ENCODE measurements around the gene RANGRF.

Gene RANGRF

DNA sequence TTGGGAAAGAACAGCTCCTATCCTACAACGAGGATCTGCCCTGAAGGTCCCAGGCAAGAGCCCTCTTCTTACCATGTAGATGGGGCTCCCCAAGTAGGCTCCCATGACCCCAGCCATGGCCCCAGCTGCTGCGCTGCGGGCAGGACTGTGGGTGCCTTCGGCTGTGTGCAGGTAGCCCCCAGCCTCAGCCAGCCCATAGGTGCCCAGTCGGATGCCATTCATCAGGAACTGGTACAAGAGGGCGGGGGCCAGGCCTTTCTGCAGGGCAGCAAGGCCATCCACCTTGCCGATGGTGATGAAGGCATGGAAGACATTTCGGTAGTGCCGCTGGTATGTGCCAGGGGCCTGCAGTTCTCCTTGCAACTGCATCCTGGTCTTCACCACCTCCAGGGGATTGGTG, 5.9 kb downstream of the RANGRF start:
- no peak overlapping the region for H3K4me3 ChIP-seq

DNA sequence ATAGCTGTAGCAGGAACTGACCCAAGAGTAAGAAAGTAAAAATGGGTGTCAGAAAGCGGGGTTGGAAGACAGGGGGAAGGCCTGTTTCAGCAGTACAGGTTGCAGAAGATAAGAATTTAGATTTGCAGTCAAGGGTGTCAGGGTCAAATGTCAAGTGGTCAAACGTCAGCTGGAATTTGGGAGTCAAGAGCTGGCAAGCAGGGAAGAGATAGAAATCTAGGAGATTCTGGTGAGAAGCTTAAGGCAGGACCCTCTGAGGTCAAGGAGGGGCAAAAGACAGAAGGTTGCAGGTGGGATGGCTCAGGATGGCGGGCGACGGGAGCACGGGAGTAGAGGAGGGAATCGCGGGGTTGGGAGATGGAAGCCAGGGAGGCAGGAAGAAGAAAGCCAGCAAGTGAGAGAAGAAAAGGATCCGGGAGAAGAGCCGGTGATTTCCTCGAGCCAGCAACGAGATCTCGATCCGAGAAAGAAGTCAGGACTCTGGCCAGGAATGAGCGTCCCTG, 6.4 kb downstream of the RANGRF start:
- no peak for DNase-seq (ENCODE audit: low read depth, low spot score)
- Histone ChIP-seq H3K36me3 (ENCODE audit: insufficient read depth, low read length) (no peaks in the 10 kb centered on the region), H3K4me3 (peak overlapping the region; percentile 94), H3K27ac (no peak overlapping the region), H3K9ac (ENCODE audit: insufficient read length) (no peak overlapping the region), H3K9me3 (ENCODE audit: low read depth, low read length) (no peaks in the 10 kb centered on the region)
- no peak for TF ChIP-seq FOXP2 (optimal IDR thresholded peaks at IDR 0.05; ENCODE audit: control extremely low read depth, extremely low read length, insufficient read depth)
- no peak for TF ChIP-seq EZH2 (IDR thresholded peaks at IDR 0.05)
- no peak for TF ChIP-seq POLR2AphosphoS5 (IDR thresholded peaks at IDR 0.05; ENCODE audit: borderline replicate concordance, low read depth, low read length)

More for the DNA sequence above, 5.9 kb downstream of the RANGRF start:
- Histone ChIP-seq H3K27ac (no peak overlapping the region), H3K9me3 (ENCODE audit: low read depth, low read length) (no peaks in the 10 kb centered on the region), H3K9ac (ENCODE audit: insufficient read length) (no peak overlapping the region), H3K36me3 (ENCODE audit: insufficient read depth, low read length) (no peaks in the 10 kb centered on the region)
- TF ChIP-seq EZH2 (IDR thresholded peaks at IDR 0.05) (no peak), POLR2AphosphoS5 (IDR thresholded peaks at IDR 0.05; ENCODE audit: borderline replicate concordance, low read depth, low read length) (no peak), FOXP2 (optimal IDR thresholded peaks at IDR 0.05; ENCODE audit: control extremely low read depth, extremely low read length, insufficient read depth) (no peak)
- DNase-seq (ENCODE audit: low read depth, low spot score): no peak

DNA sequence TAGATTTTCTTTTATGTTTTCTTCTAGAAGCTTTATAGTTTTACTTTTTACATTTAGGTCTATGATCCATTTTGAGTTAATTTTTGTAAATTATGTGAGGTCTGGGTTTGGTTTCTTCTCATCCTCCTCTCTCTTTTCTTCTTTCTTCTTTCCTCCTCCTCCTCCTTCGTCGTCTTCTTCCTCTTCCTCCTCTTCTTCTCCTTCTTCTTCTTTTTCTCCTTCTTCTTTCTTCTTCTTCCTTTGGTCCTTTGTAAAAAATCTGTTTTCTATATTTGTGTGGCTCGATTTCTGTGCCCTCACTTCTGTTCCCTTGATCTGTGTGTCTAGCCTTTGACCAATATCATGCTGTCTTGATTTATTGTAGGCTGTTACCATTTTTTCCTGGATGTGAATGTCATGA, 11.8 kb downstream of the RANGRF start:
- no peaks in the 10 kb centered on the region for H3K36me3 ChIP-seq (ENCODE audit: insufficient read depth, low read length)
- no peak overlapping the region for H3K4me3 ChIP-seq
- H3K9me3 ChIP-seq (ENCODE audit: low read depth, low read length): no peaks in the 10 kb centered on the region
- TF ChIP-seq EZH2 (IDR thresholded peaks at IDR 0.05) (no peak), FOXP2 (optimal IDR thresholded peaks at IDR 0.05; ENCODE audit: control extremely low read depth, extremely low read length, insufficient read depth) (no peak), POLR2AphosphoS5 (IDR thresholded peaks at IDR 0.05; ENCODE audit: borderline replicate concordance, low read depth, low read length) (no peak)
- H3K27ac ChIP-seq: no peak overlapping the region
- no peak for DNase-seq (ENCODE audit: low read depth, low spot score)
- no peak overlapping the region for H3K9ac ChIP-seq (ENCODE audit: insufficient read length)

DNA sequence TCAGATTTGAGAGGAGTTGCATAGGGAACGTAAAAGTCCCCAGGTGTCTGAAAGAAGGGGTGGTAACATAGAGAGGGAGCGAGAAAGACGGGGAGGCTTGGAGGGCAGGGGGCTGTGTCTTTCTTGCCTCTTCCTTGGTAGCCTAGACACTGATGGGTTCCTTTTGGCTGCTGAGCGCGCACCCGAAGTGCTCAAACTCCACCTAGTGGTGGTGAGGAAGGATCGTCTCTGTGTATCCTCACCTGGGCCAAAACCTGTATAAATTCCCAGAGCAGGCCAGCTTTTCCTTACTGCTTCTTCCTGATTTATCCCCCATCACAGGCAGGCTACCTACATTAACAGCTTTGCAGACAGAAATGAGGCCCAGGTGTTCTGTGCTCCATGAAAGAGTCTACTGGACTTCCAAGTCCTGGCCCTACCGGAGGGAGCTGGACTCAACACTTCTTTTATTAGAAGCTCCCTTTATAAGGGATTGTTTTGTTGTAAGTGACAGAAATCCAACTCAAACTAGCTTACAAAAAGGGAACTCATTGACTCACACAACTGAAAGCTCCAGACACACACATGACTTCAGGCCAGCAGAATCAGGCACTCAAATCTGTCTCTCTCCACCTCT, 12.3 kb downstream of the RANGRF start:
- DNase-seq (ENCODE audit: low read depth, low spot score): no peak
- H3K9me3 ChIP-seq (ENCODE audit: low read depth, low read length): no peaks in the 10 kb centered on the region
- no peak overlapping the region for H3K27ac ChIP-seq
- no peak overlapping the region for H3K4me3 ChIP-seq
- no peak overlapping the region for H3K9ac ChIP-seq (ENCODE audit: insufficient read length)
- TF ChIP-seq FOXP2 (optimal IDR thresholded peaks at IDR 0.05; ENCODE audit: control extremely low read depth, extremely low read length, insufficient read depth) (no peak), EZH2 (IDR thresholded peaks at IDR 0.05) (no peak), POLR2AphosphoS5 (IDR thresholded peaks at IDR 0.05; ENCODE audit: borderline replicate concordance, low read depth, low read length) (no peak)
- H3K36me3 ChIP-seq (ENCODE audit: insufficient read depth, low read length): no peaks in the 10 kb centered on the region

DNA sequence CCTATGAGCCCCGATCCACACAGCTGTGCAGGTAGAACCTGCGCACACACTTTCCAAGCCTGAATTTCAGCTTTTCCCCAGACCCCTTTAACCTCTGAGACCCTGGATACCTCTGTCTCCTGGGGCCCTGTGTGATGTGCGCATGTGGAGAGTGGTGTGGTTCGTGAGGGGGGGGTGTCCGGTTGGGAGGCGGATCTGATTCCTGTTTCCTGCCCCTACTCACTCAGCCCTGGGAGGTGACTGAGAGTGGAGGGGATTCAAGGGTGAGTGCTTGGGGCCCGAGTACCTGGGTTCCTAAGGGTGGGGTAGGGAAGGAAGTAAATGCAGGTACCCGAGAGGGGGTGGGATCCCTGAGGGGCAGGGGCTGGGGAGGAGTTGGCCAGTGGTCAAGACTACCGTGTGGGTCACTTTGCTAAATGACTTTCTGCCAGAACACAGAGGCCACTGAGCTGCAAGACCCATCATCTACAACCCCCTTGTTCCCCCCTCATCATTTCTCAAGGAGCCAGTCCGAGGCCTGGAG, 22.2 kb downstream of the RANGRF start:
- no peak for TF ChIP-seq EZH2 (IDR thresholded peaks at IDR 0.05)
- TF ChIP-seq POLR2AphosphoS5 (IDR thresholded peaks at IDR 0.05; ENCODE audit: borderline replicate concordance, low read depth, low read length): no peak
- no peak for TF ChIP-seq FOXP2 (optimal IDR thresholded peaks at IDR 0.05; ENCODE audit: control extremely low read depth, extremely low read length, insufficient read depth)
- Histone ChIP-seq H3K9me3 (ENCODE audit: low read depth, low read length) (no peaks in the 10 kb centered on the region), H3K36me3 (ENCODE audit: insufficient read depth, low read length) (no peaks in the 10 kb centered on the region), H3K9ac (ENCODE audit: insufficient read length) (no peak overlapping the region), H3K27ac (no peak overlapping the region), H3K4me3 (no peak overlapping the region)
- no peak for DNase-seq (ENCODE audit: low read depth, low spot score)

DNA sequence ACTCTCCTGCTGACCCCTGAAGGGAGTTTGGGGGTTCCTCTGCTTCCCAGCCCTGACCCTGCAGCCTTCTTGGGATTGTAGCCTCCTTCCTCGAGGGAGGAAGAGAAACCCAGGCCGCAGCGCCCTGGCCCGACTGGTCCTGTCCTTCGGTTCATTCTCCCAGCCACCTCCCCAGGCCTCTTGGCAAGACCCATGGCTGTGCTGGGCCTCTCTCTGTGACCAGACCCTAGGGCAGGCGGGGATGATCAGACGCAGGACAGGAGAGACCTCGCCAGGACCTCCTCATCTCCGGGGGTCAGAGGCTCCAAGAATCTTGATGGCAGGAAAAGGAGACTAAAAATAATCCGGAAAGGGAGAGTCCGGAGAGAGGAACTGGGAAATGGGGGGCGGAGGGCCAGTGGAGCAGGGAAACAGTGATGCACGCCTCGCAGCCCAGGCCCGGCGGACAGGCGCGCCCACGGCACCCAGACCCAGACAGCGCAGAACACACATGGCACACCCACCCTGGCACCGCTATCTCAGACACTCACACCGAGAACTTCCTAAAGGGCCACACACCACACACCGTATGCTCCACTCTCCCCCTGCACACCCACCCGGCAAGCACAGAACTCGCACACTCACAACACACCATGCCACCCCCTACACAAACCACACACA, 22.8 kb downstream of the RANGRF start:
- TF ChIP-seq EZH2 (IDR thresholded peaks at IDR 0.05) (no peak), FOXP2 (optimal IDR thresholded peaks at IDR 0.05; ENCODE audit: control extremely low read depth, extremely low read length, insufficient read depth) (no peak), POLR2AphosphoS5 (IDR thresholded peaks at IDR 0.05; ENCODE audit: borderline replicate concordance, low read depth, low read length) (no peak)
- Histone ChIP-seq H3K9ac (ENCODE audit: insufficient read length) (no peak overlapping the region), H3K4me3 (no peak overlapping the region), H3K9me3 (ENCODE audit: low read depth, low read length) (no peaks in the 10 kb centered on the region), H3K27ac (no peak overlapping the region), H3K36me3 (ENCODE audit: insufficient read depth, low read length) (no peaks in the 10 kb centered on the region)
- DNase-seq (ENCODE audit: low read depth, low spot score): no peak

DNA sequence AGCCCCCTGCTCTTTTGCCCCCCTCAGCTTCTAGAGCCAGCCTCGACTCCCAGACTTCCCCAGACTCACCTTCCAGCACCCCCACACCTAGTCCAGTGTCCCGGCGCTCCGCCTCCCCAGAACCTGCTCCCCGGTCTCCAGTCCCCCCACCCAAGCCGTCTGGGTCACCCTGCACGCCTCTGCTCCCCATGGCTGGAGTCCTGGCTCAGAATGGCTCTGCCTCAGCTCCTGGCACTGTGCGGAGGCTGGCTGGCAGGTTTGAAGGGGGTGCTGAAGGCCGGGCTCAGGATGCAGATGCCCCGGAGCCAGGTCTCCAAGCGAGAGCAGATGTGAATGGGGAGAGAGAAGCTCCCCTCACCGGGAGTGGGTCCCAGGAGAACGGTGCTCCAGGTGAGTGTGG, 23.8 kb downstream of the RANGRF start:
- Histone ChIP-seq H3K4me3 (no peak overlapping the region), H3K27ac (no peak overlapping the region), H3K9ac (ENCODE audit: insufficient read length) (no peak overlapping the region), H3K36me3 (ENCODE audit: insufficient read depth, low read length) (no peaks in the 10 kb centered on the region), H3K9me3 (ENCODE audit: low read depth, low read length) (no peaks in the 10 kb centered on the region)
- DNase-seq (ENCODE audit: low read depth, low spot score): no peak
- no peak for TF ChIP-seq EZH2 (IDR thresholded peaks at IDR 0.05)
- no peak for TF ChIP-seq POLR2AphosphoS5 (IDR thresholded peaks at IDR 0.05; ENCODE audit: borderline replicate concordance, low read depth, low read length)

DNA sequence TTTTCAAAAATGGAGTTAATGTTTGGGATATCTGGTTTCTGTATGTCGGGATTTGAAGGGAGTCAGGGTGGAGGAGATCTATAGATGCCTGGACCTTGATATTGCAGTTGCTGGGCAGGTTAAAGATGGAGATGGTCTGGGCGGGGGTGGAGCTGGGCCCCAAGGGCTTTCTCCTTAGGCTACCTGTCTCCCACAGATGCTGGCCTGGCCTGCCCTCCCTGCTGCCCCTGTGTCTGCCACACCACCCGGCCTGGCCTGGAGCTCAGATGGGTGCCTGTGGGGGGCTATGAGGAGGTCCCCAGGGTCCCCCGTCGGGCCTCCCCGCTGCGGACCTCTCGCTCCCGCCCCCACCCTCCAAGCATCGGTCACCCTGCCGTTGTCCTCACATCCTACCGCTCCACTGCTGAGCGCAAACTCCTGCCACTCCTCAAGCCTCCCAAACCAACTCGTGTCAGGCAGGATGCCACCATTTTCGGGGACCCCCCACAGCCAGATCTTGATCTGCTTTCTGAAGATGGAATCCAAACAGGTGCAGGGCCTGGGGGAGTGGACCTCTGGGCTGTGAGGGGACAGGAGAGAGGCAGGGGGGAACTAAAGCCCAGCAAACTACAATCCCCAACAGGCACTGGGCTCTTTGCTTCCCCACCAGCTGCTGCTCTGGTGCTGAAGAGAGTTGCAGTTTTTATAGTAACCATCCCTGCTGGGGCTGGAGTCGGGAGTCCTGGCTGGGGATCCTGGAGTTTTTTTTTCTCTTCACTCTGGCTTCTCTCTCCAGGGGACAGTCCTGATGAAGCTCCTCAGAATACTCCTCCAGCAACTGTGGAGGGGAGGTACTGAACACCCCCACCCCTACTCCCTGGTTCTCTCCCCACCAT, 24.5 kb downstream of the RANGRF start:
- Histone ChIP-seq H3K9me3 (ENCODE audit: low read depth, low read length) (no peaks in the 10 kb centered on the region), H3K4me3 (no peak overlapping the region), H3K9ac (ENCODE audit: insufficient read length) (no peak overlapping the region), H3K36me3 (ENCODE audit: insufficient read depth, low read length) (no peaks in the 10 kb centered on the region), H3K27ac (no peak overlapping the region)
- DNase-seq (ENCODE audit: low read depth, low spot score): no peak
- TF ChIP-seq FOXP2 (optimal IDR thresholded peaks at IDR 0.05; ENCODE audit: control extremely low read depth, extremely low read length, insufficient read depth): no peak
- peak; percentile 69 for TF ChIP-seq EZH2 (IDR thresholded peaks at IDR 0.05)

All from SK-N-MC (cell line).